Activated naive CD4-positive, alpha-beta T cell treated with anti-CD3 and anti-CD28 coated beads, Interleukin-2, amount 10 ng/mL, durations not matched to agents 7 days and 5 days (primary cell): ENCODE data around the gene EVC.
"Not testable (repeated sequence)": the region's sequence is repeated elsewhere in the genome, so short reads cannot be mapped to it uniquely, and the experiment has no call there.

Experiments
- CTCF ChIA-PET: fragments of 350-600 bp; sonication (Branson Sonifier 250); formaldehyde crosslinking; loops from one replicate; lab custom pipeline; 2021; ENCODE audit warnings: antibody characterized with exemption; lab: Charles Lee
- DNase-seq: peaks from one replicate; pipeline ENCODE4 v3.0.0-alpha.2; 2020
- H3K27ac Mint-ChIP-seq: one replicate; pipeline ENCODE4 v1.8.0; 2021; ENCODE audit warnings: mild to moderate bottlenecking, moderate library complexity, mixed read lengths
- H3K27me3 Mint-ChIP-seq: one replicate; pipeline ENCODE4 v1.8.0; 2021; ENCODE audit warnings: mild to moderate bottlenecking, mixed read lengths
- H3K36me3 Mint-ChIP-seq: one replicate; pipeline ENCODE4 v1.8.0; 2021; ENCODE audit warnings: mixed read lengths
- H3K4me1 Mint-ChIP-seq: one replicate; pipeline ENCODE4 v1.8.0; 2021; ENCODE audit warnings: mixed read lengths
- H3K4me3 Mint-ChIP-seq: one replicate; pipeline ENCODE4 v1.8.0; 2021; ENCODE audit warnings: mild to moderate bottlenecking, moderate library complexity, mixed read lengths
- H3K9me3 Mint-ChIP-seq: one replicate; pipeline ENCODE4 v1.8.0; 2021; ENCODE audit warnings: mixed read lengths

The EVC gene

DNA sequence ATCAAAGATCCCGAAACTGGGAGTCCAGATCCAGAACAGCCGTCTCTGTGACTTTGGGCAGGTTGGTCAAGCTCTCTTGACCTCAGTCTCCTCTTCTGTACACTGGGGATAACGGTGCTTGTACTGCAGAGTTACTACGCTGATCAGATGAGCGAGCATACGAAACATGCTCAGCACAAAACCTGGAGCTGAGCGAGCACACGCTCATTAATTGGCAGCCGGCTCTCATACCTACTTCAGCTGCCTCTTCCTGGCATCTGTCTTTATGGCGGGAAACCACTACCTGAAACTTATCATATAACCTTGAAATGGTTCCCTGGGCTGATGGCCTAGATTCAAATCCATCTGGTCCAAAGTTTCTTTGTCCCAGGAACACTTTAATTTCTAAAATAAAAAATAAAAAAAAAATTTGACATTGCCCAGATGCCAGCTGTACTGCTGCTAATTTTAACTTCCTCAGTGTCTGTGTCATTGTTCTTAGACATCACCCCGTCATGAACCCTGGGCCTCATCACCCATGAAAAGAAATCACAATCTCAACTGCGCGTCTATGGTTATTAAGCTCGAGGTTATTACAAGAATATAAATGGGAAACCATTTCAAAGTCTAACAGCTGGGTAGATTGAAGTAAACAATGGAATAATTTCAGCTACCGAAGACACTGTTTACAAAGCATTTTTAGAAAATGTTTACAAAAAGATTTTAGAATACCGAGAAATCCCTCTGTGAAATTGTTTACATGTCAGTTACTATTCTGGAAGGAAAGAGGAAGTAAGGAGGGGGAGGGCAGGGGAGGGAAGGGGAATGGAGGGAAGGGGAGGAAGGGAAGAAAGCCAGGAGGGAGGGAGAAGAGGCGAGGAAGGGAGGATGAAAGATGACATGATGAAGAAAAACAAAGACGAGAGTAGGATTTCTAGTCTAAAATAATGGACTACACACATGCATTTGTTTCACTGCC is 132.9 kb downstream of the EVC start:
- Mint-ChIP-seq H3K4me1 (no peaks in the 10 kb centered on the region), H3K9me3 (peaks cover 3% of the 10 kb centered on the region), H3K27me3 (no peaks in the 10 kb centered on the region), H3K4me3 (no peak overlapping the region), H3K36me3 (no peaks in the 10 kb centered on the region), H3K27ac (no peak overlapping the region)
- no peak for DNase-seq
- CTCF ChIA-PET, result no interaction called here

DNA sequence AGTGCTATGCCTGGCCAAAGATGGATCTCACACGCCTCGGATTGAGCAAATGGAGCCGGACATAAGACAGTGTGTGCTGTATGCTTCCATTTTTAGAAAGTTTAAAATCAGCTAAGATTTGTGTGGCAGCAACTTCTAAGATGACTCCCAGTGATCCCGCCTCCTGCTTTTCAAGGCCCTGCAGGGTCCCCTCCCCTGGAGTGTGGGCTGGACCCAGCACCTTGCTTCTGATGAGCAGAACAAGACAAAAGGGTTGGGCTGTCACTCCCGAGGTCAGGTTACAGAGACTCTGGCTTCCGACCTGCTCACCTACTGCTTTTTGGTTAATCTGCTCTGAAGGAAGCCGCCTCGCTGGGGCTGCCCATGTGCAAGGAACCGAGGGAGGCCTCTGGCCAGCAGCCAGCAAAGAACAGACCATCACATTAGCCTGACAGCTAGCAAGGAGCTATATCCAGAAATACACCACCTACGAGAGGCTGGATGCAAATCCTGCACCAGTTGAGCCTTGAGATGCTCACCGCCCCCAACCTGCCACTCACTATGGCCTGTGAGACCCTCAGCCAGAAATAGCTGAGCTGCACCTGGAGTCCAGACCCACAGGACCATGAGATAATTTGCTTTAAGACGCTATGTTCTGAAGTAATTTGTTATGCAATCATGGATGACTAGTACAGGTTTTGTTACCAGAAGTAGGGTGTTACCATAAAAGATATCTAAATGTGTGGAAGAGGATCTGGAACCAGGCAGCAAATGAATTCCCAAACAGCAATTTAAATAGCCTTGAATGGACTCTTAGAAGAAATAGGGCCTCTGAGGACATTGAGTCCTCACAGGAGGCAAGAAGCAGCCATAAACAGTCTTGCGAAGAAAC is 134.3 kb downstream of the EVC start:
- no peak overlapping the region for H3K27ac Mint-ChIP-seq
- H3K4me3 Mint-ChIP-seq, result no peak overlapping the region
- H3K4me1 Mint-ChIP-seq, result no peaks in the 10 kb centered on the region
- no peaks in the 10 kb centered on the region for H3K36me3 Mint-ChIP-seq
- H3K9me3 Mint-ChIP-seq, result peaks cover 3% of the 10 kb centered on the region
- H3K27me3 Mint-ChIP-seq, result no peaks in the 10 kb centered on the region
- CTCF ChIA-PET, result no interaction called here
- DNase-seq, result no peak

DNA sequence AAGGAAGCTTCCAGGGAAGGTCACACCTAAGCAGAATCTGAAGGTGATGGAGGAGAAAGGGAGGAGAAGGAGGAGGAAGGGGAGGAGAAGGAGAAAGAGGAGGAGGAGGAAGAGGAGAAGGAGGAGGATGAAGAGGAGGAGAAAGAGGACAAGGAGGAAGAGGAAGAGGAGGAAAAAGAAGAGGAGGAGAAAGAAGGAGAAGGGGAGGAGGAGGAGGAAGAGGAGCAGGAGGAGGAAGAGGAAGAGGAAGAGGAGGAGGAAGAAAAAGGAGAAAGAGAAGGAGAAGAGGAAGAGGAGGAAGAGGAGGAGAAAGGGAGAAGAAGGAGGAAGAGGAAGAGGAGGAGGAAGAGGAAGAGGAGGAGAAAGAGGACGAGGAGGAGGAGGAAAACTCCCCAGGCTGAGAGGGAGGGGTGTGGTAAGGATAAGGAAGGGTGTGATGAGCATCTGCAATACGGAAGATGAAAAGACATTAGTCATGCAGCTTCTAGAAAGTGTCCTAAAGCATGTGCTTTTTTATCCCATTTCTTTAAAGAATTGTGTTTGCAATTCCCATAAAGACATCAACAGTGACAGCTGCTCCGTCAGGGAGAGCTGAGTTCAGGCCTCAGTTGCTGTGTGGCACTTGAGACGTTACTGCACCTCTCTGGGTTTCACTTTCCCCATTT is 140.8 kb downstream of the EVC start:
- Mint-ChIP-seq H3K27ac (no peak overlapping the region), H3K9me3 (no peaks in the 10 kb centered on the region), H3K27me3 (peaks cover 6% of the 10 kb centered on the region), H3K4me1 (no peaks in the 10 kb centered on the region), H3K36me3 (no peaks in the 10 kb centered on the region), H3K4me3 (no peak overlapping the region)
- CTCF ChIA-PET, result no interaction called here
- DNase-seq, result no peak

DNA sequence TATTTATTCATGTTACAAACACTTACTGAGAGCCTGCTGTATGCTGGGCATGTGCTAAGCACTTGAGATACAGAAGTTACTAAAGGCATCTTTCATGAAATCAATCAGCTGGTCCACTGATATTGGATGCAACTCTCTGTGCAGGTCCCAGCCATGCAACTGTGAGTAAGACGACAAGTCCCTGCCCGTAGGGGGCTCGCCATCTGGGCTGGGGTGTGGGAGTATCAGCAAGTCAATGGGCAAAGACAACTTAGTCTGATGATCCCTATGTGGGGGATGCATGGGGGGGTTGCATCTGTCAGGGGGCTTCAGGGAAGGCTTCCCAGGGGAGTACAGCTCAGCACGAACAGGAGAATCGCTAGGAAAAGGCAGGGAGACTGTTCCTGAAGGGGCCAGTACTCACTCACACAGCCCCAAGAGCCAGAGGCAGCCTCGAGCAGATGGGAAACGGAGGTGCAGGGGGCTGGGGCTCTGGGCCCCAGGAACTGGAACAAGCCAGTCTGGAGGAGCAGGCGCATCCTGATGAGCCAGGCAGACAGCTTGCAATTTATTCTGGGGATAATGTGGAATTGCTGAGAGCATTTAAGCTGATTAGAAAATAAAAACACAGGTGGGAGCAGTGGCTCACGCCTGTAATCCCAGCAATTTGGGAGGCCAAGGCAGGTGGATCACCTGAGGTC is 141.7 kb downstream of the EVC start:
- Mint-ChIP-seq H3K9me3 (no peaks in the 10 kb centered on the region), H3K27ac (no peak overlapping the region), H3K36me3 (no peaks in the 10 kb centered on the region), H3K4me3 (no peak overlapping the region), H3K27me3 (peaks cover 6% of the 10 kb centered on the region), H3K4me1 (no peaks in the 10 kb centered on the region)
- DNase-seq, result no peak
- CTCF ChIA-PET, result no interaction called here

DNA sequence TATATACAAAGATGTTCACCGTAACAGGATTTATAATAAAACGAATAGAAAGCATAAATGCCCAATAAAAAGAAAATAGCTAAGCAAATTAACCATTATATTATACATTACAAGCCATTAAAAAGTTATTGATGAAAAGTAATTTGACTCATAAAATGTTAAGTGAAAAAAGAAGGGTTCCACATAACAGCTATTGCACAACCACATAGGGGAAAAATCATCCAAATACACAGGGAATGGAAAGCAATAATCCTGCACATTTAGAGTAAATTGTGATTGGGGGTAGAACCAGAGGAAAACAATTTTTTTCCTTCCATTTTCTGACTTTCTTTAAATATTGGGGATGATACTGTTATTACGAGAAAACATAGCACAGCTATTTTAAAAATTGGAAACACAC is 143.9 kb downstream of the EVC start:
- no peak for DNase-seq
- no peaks in the 10 kb centered on the region for H3K36me3 Mint-ChIP-seq
- H3K9me3 Mint-ChIP-seq, result peaks cover 2% of the 10 kb centered on the region
- CTCF ChIA-PET, result no interaction called here
- no peaks in the 10 kb centered on the region for H3K4me1 Mint-ChIP-seq
- H3K4me3 Mint-ChIP-seq, result no peak overlapping the region
- H3K27me3 Mint-ChIP-seq, result peaks cover 6% of the 10 kb centered on the region
- no peak overlapping the region for H3K27ac Mint-ChIP-seq

DNA sequence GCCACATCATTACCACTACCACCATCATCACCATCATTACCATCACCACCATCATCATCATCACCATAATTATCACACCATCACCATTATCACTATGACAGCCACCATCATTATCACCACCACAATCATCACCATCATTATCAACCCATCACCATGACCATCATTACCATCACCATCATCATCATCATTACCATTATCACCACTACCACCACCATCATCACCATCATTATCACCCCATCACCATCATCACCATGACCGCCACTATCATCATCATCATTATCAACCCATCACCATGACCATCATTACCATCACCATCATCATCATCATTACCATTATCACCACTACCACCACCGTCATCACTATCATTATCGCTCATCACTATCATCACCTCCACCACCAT is 145.4 kb downstream of the EVC start:
- DNase-seq, H3K4me3 Mint-ChIP-seq, H3K27ac Mint-ChIP-seq, H3K36me3 Mint-ChIP-seq, H3K9me3 Mint-ChIP-seq, H3K4me1 Mint-ChIP-seq, H3K27me3 Mint-ChIP-seq: not testable (repeated sequence)
- CTCF ChIA-PET, result interaction anchor here (0.9 kb wide), 1 partner anchor 143 kb away, joined by 3 read pairs; no protein-coding TSS in a partner anchor

DNA sequence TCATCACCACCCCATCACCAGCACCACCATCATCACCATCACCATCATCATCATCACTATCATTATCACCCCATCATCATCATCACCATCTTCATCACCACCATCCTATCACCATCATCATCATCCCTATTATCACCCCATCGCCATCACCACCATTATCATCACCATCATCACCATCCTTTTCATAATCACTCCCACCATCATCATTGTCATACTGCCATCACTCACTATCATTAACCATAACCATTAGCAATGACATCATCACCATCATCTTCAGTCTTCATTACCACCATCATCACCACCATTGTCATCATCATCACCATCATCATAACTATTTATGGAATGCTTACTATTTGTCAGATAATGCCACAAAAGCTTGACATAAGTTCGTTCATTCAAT is 146.2 kb downstream of the EVC start:
- no peaks in the 10 kb centered on the region for H3K27me3 Mint-ChIP-seq
- peaks cover 2% of the 10 kb centered on the region for H3K9me3 Mint-ChIP-seq
- CTCF ChIA-PET, result no interaction called here
- H3K4me3 Mint-ChIP-seq, result no peak overlapping the region
- no peak overlapping the region for H3K27ac Mint-ChIP-seq
- DNase-seq, result no peak
- H3K36me3 Mint-ChIP-seq, result no peaks in the 10 kb centered on the region
- H3K4me1 Mint-ChIP-seq, result no peaks in the 10 kb centered on the region

DNA sequence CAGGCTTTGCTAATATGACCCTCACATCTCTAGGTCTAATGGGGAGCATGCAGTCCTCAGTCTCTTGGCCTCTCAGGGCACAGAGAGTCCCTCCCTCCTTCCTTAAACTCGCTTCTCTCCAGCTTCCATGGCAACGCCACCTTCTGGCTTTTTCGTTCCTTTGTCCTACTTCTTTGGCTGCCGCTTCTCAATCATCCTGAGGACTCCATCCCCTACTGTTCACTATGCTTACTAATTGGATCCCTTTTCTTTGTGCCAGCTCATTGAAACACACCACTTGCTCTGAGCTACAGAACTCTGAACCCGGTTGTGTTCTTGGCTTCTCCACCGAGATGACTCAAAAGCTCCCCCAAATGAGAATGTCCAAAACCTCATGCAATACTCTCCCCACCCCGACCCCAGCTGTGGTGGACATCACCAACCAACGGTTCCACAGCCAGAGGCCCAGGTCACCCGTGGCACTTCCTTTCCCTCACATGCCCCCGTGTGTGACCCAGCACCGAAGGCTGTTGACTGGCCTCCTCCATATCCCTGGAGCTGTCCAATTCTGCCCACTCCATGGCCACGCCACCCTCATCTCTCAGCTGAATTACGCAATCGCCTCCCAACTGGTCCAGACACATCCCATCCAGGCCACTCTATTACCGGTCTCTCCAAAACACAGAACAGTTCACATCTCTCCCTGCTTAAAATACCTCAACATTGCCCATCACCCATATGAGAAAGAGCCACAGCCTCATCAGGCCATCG is 147.2 kb downstream of the EVC start:
- peaks cover 2% of the 10 kb centered on the region for H3K4me1 Mint-ChIP-seq
- no peak overlapping the region for H3K27ac Mint-ChIP-seq
- H3K9me3 Mint-ChIP-seq, result peaks cover 2% of the 10 kb centered on the region
- H3K27me3 Mint-ChIP-seq, result no peaks in the 10 kb centered on the region
- no peaks in the 10 kb centered on the region for H3K36me3 Mint-ChIP-seq
- H3K4me3 Mint-ChIP-seq, result no peak overlapping the region
- CTCF ChIA-PET, result no interaction called here
- DNase-seq, result no peak

DNA sequence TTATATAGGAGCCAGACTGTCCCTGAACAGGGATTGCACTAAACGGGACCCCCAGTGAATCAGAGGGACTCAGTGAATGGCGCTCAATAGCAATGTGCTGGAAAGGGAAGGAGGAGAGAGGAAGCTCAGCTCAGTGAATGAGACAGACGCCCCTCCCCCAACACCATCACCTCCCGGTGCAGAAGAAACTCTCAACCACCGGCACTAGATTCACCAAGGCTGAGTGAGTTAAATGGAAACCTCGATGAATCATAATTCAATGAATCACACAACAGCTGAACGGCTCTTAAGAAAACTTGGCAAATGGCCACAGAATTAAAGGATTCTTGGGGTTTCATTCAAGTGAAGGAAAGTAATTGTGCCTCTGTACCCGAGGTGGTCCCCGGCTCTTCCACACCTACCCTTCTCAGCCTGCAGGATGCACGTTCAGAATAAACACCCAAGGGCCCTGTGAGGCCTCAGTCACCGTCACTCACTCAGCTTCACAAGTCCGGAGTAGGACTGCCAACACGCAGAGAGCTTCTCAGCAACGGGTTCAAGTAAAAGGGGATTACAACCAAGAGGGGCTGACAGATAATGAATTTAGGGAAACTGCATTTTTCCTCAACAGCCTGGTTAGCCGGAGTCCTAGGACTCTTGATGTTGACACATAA is 152.6 kb downstream of the EVC start:
- H3K36me3 Mint-ChIP-seq, result no peaks in the 10 kb centered on the region
- CTCF ChIA-PET, result no interaction called here
- no peaks in the 10 kb centered on the region for H3K27me3 Mint-ChIP-seq
- H3K27ac Mint-ChIP-seq, result no peak overlapping the region
- no peak overlapping the region for H3K4me3 Mint-ChIP-seq
- H3K9me3 Mint-ChIP-seq, result peaks cover 2% of the 10 kb centered on the region
- H3K4me1 Mint-ChIP-seq, result peaks cover 25% of the 10 kb centered on the region
- peak; percentile 39 for DNase-seq
